GM12891 (cell line): ENCODE results near the gene ZFAND3.

Experiments
- PAX5 ChIP-seq: IDR thresholded peaks from 2 replicates; pipeline ENCODE4 v1.6.1; 2011; ENCODE audit warnings: low read length, moderate library complexity, mild to moderate bottlenecking; ENCODE audit not compliant: insufficient read depth, severe bottlenecking
- POLR2A ChIP-seq: IDR thresholded peaks from 2 replicates; pipeline ENCODE4 v1.6.1; 2011; ENCODE audit warnings: low read depth, low read length, control low read depth
- POLR2AphosphoS5 ChIP-seq: IDR thresholded peaks from 2 replicates; pipeline ENCODE4 v1.6.1; 2011; ENCODE audit warnings: low read depth, low read length, control low read depth

DNA sequence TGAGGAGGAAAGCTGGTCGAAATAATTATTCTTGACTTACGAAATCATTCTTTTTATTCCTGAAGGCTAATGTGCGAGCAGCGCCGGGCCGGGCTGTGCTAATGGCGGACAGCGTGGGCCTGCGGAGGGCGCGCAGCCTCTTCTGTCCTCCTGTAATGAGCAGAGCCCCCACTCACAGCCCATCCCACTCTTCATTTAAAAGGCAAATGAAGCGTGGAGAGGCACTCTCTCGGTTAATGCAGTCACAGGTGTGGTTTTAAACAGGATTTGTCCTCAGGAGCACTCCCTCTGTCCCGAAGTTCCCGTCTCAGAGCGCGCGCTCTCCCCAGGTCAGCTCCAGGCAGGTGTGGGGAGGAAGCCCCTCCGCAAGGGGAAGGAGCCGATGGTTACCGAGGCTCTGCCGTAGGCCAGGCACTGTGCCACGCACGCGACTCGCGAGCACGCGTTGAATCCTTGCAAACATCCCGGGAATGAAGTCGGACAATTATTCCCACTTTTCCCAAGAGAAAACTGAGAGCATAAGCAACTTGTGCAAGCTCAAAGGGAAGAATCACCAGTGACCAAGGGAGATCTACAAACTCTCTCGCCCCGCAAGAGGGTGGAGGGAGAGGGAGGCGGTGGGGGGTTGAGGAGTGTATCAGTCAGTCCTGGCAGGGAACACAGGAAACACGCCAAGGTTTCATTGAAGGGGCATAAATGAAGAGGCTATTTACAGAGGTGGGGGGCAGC lies 35.5 kb upstream of the ZFAND3 start:
- TF ChIP-seq POLR2AphosphoS5: no peak
- TF ChIP-seq POLR2A: no peak
- TF ChIP-seq PAX5: no peak
